Measurements from ENCODE around the gene PNPLA7.

PNPLA7 gene

DNA sequence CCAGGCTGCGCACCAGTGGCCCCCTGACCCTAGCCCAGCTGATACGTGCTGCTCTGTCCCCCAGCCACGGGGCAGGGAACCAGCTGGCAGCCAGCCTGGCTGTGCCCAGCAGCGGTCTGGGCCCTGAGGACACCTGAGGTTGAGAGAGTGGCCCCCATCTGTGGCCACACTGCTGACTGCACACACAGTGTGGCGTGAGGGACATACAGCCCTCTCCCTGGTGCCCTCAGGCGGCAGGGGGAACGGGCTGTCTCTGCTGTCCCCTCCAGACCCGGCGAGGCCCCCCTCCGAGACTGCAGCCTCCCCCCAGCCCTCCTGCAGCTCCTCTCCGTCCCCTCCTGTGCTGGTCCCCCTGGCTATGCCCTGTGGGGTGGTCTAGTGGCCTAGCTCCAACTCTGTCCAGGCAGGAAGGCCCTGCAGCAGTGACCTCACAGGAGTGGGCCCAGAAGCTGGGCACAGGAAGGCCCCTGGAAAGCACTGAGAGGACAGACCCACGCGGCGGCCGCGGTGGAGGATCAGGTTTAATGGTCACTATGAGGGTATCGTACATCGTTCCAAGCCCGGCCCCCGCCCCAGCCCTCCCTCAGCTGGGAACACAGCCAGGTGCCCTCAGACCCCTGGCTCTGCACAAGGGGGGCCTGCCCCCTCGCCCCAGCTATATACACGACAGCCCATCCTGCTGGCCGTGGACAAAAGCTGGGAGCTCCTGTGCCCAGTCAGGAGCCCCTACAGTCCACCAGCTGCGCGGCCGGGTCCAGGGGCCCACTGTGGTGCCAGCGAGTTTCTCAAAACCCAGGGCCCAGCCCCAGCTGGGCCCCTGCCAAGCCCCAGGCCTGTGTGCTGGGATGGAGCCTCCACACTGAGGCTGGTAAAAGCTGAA, 102.2 kb downstream of the PNPLA7 start:
- DNase-seq: no peak

- no peak for DNase-seq
Measured at GRCh38 chr9:137446851-137447471, 103.2 kb downstream of the PNPLA7 start.

GRCh38 chr9:137445930-137446431, 104.2 kb downstream of the PNPLA7 start:
- no peak for DNase-seq

DNA sequence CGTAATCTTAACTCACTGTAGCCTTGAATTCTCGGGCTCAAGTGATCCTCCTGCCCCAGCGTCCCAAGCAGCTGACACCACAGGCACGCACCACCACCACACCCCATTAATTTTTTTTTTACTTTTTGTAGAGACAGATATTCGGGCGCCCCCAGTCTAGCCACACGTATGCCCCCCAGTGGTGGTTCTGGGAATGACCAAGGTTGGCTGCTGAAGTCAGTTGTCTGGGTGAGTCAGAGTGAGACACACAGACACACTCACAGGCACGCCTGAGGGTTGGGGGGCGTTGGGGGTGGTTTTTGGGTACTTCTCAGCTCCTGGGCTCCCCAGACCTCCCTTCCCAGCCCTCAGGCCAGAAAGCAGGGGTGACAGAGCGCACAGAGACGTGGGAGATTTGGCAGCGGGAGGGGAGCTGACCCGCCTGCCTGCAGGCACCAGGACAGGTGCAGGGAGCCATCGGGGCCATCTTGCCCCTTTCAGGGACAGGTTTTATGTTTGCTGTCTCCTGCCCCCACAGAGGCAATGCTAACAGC, 104.9 kb downstream of the PNPLA7 start:
- peak; percentile 69 to 92 (median 76) for DNase-seq

DNA sequence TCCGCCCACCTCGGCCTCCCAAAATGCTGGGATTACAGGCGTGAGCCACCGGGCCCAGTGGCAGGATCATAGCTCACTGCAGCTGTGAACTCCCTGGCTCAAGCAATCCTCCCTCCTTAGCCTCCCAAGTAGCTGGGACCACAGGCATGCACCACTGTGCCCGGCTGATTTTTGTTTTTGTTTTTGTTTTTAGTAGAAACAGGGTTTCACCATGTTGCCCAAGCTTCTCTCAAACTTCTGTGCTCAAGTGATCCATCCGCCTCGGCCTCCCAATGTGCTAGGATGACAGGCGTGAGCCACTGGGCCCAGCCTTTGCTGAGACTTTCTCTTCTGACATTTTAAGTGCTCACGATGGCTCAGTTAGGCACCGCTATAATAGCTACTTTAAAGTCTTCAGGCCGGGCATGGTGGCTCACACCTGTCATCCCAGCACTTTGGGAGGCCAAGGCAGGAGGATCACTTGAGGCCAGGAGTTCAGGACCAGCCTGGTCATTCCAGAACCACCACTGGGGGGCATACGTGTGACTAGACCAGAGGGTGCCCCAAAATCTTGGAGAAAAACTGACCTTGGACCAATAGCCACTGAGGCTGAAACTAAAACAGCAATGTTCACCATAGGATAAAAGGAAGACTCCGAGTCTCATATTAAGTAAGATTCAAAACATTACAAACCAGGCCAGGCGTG, 106.0 kb downstream of the PNPLA7 start:
- no peak for DNase-seq

- no peak for DNase-seq
Measured at GRCh38 chr9:137441935-137442321, 108.3 kb downstream of the PNPLA7 start.

DNA sequence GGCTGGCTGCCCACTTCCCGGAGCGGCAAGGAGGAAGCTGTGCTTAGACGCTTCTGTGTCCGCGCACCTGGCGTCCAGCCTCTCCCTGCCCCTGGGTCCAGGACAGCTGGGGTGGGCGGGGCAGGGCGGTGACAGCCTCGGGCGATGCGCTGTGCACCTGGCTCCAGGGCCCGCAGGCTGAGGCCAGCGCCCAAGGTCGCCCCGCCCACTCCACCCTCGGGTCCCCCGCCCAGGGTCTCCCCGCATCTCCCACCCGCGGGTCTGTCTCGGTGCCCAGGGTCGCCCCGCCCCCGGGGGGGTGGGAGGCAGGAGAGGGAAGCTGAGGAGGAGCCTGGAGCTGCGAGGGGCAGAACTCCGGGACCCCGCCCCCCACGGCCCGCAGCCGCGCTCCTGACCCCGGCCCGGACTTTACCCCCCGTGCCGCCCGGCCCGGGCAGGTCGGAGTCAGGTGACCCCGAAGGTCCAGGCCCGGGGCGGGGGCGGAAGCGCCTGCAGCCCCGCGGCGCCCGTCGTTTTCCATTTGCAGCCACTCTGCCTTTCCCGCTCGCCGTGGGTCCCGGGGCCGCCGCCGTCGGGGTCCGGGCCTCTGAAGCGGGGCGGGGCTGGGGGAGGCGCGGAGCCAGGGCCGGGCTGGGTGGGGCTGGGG, 108.8 kb downstream of the PNPLA7 start, which contains the start of gene ENTPD8:
Gene ENTPD8 (minus strand): TSS at position 69 of the 646 bp plus-strand sequence. CDS start 3,072 bp downstream, outside the sequence.
- DNase-seq: no peak

DNA sequence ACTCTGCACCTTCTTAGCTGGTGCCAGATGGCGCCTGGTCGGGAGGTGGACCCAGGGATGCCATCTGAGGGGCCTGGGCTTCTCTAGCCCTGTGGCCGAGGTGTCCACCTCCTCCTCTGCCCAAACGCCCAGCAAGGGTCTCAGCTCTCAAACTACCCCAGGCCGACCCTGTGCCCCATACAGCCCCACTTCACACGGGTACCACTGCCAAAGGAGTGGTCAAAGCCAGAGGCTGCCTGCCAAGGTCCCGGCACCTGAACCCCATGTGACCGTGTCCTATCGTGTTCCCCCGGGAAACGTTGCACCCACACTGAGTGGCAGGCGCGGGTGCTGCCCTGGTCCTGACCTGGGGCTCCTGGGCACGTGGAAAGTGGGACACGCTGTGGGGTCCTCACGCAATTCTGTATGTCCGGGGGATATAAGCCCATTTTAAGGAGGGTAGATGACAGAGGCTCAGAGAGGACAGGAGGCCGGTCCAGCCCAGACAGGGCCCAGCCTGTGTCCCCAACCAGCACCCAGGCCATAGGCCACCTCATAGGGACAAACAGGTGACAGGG, 111.0 kb downstream of the PNPLA7 start:
- DNase-seq: no peak

- DNase-seq: no peak
Measured at GRCh38 chr9:137438591-137439157, 111.5 kb downstream of the PNPLA7 start.

- DNase-seq: no peak
Measured at GRCh38 chr9:137437691-137438590, 112.3 kb downstream of the PNPLA7 start.

DNA sequence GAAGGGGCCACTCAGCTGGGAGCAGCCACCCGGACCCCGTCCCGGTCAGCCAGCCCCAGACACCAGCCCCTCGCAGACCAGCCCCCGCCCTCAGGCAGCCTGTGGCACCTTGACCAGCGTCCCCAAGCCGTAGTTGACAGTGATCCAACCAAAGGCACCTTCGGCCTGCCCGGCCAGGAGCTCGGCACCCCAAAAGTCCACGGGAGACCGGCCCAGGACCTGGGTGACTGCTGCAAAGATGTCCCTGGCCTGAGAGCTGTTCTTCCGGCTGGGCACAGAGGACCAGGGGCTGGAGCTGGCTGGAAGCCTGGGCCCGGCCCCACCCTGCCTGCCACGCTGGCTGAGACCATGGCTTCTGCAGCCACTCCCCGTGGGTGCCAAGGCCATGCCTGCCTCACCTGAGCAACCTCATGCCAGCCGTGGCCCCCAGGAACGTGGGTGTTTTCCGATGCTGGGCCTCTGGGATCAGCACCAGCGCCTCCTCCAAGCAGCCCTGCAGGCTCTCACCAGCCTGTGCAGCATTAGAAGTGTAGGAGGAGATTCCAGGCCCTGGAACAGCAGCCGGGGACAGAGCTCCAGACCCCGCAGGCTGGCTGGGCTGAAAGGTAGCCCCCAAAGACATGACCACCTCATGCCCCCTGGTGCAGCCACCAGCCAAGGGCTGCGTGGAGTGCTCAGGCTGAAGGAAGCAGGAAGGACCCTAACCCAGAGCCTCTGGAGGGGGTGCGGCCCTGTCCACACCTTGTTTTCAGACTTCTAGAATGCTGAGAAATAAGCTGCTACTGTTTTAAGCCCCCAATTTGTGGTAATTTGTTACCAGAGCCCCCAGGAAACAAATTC, 113.2 kb downstream of the PNPLA7 start:
- no peak for DNase-seq

- DNase-seq: no peak
Measured at GRCh38 chr9:137435980-137436760, 114.0 kb downstream of the PNPLA7 start.

DNA sequence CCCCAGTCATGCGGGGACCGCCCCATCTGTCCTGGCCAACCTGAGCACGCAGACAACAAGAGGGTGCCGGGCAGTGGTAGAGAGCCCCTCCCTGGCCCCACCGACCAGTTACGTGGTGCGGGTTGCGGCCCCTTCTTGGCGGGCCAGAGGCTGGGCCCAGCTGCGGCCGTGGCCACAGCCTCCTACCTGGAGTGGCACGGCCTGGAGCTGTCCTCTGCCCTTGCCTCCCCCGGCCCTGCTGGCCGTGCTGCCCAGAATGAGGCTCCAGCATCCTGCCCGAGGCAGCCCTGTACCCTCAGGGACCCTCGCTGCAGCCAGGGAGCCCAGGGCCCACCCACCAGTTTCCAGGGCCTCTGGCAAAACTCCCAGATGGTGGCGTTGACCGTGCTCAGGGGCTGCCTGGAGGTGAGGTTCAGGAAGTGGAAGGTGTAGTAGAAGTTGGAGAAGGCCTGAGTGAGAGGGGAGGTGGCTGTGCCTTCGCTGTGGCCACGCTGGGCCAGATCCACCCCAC, 114.8 kb downstream of the PNPLA7 start:
- no peak for DNase-seq

GRCh38 chr9:137434498-137435380, 115.5 kb downstream of the PNPLA7 start:
- no peak for DNase-seq

- no peak for DNase-seq
Measured at GRCh38 chr9:137433916-137434431, 116.2 kb downstream of the PNPLA7 start.

DNA sequence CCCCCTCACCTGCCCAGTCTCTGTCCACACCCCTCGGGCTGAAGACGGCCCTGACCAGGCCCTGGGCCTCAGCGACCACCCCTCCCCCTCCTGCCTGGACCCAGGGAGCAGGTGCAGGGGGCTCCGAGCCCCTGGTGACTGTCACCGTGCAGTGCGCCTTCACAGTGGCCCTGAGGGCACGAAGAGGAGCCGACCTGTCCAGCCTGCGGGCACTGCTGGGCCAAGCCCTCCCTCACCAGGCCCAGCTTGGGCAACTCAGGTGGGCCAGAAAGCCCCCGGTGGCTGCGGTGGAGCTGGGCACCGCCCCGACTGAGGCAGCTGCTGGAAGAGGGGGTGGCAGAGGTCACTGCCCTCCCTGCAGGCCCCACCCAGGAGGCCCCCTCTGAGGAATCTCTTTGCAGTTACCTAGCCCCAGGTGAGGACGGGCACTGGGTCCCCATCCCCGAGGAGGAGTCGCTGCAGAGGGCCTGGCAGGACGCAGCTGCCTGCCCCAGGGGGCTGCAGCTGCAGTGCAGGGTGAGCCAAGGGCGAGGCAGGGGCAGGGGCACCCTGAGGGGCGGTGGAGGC, 116.8 kb downstream of the PNPLA7 start:
- DNase-seq: no peak

DNA sequence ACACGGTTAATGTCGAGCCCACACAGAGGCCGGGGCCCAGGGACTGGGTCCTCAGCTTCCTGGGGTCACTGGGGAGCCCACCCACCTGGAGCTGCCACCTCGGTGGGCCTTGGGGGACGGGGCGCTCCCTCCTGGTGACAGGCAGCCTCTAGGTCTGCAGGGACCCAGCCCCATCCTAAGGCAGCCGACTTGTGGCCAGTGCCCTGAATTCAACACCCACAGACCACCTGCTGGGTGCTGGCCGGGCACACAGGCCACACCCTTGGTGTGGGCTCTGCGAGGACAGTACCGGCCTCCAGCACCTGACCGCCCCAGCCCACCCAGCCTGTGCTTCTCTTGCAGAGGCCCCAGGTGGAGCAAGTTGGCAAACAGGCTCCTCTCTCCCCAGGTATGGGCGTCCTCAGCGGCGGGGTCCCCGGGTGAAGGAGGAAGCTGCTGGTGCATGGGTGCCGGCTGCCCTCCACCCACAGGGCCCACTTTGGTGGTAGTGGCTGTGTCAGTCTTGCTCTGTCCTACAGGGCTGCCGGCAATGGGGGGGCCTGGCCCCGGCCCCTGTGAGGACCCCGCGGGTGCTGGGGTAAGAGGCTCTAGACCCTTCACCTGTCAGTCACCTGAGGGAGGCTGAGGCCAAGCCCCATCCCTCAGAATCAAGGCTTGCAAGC, 117.4 kb downstream of the PNPLA7 start:
- no peak for DNase-seq
